ENCODE measurements around the gene MGLL.

DNA sequence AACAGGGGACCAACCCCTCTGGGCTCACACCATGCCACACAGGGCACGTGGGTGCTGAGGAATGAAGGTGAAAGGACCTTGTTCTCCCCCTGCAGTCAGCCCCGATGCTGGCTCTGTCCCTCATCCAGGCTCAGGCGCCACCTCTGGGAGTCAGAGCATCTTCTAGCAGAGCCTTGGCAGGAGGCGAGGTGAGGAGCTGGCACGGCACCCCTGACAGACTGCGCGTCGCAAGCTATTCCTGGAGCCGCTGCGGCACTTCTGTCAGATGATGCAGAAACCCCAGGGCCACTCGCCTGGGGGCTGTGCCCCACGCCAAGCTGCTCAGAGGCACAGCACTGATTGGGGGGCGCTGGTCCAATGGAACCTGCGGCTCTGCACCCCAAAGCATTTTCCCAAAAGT lies 62.0 kb downstream of the MGLL start:
- TF ChIP-seq ZC3H8 (IDR thresholded peaks at IDR 0.05): no peak
- TF ChIP-seq, protein P1, sequence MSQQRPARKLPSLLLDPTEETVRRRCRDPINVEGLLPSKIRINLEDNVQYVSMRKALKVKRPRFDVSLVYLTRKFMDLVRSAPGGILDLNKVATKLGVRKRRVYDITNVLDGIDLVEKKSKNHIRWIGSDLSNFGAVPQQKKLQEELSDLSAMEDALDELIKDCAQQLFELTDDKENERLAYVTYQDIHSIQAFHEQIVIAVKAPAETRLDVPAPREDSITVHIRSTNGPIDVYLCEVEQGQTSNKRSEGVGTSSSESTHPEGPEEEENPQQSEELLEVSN (IDR thresholded peaks at IDR 0.05; ENCODE audit: borderline replicate concordance in 1 of 2, extremely low read depth in 1 of 2, insufficient read depth in 1 of 2, insufficient read length in 1 of 2, low read depth in 1 of 2, low read length in 1 of 2, poor library complexity in 1 of 2, severe bottlenecking in 1 of 2): no peak
